Measurements from ENCODE around the gene MMP11.

Gene MMP11

GRCh38 chr22:23787910-23788309, 15.3 kb downstream of the MMP11 start:
- in situ Hi-C loops (cut with HindIII; ENCODE audit: low sequenced_read_pairs), result no loop called here
- peak overlapping the region; percentile 86 for H3K4me3 ChIP-seq (ENCODE audit: low read depth, low read length)
- no peak for DNase-seq (ENCODE audit: low read depth)
- no peak for TF ChIP-seq CTCF (IDR thresholded peaks at IDR 0.05; ENCODE audit: low read depth, low read length, missing control alignments)

- no peak overlapping the region for H3K4me3 ChIP-seq (ENCODE audit: low read depth, low read length)
- in situ Hi-C loops (cut with HindIII; ENCODE audit: low sequenced_read_pairs), result no loop called here
- DNase-seq (ENCODE audit: low read depth), result no peak
- TF ChIP-seq CTCF (IDR thresholded peaks at IDR 0.05; ENCODE audit: low read depth, low read length, missing control alignments), result no peak
Measured at GRCh38 chr22:23789121-23789520, 16.5 kb downstream of the MMP11 start.

GRCh38 chr22:23789638-23790037, 17.0 kb downstream of the MMP11 start:
- no peak for DNase-seq (ENCODE audit: low read depth)
- in situ Hi-C loops (cut with HindIII; ENCODE audit: low sequenced_read_pairs), result no loop called here
- H3K4me3 ChIP-seq (ENCODE audit: low read depth, low read length), result no peak overlapping the region
- no peak for TF ChIP-seq CTCF (IDR thresholded peaks at IDR 0.05; ENCODE audit: low read depth, low read length, missing control alignments)

- no peak for TF ChIP-seq CTCF (IDR thresholded peaks at IDR 0.05; ENCODE audit: low read depth, low read length, missing control alignments)
- no peak overlapping the region for H3K4me3 ChIP-seq (ENCODE audit: low read depth, low read length)
- in situ Hi-C loops (cut with HindIII; ENCODE audit: low sequenced_read_pairs), result no loop called here
- no peak for DNase-seq (ENCODE audit: low read depth)
Measured at GRCh38 chr22:23790819-23791737, 18.4 kb downstream of the MMP11 start.

- no peak for TF ChIP-seq CTCF (IDR thresholded peaks at IDR 0.05; ENCODE audit: low read depth, low read length, missing control alignments)
- no peak for DNase-seq (ENCODE audit: low read depth)
- no peak overlapping the region for H3K4me3 ChIP-seq (ENCODE audit: low read depth, low read length)
- in situ Hi-C loops (cut with HindIII; ENCODE audit: low sequenced_read_pairs), result no loop called here
Measured at GRCh38 chr22:23791738-23792645, 19.3 kb downstream of the MMP11 start.

GRCh38 chr22:23793326-23793725, 20.7 kb downstream of the MMP11 start:
- H3K4me3 ChIP-seq (ENCODE audit: low read depth, low read length), result no peak overlapping the region
- DNase-seq (ENCODE audit: low read depth), result no peak
- no peak for TF ChIP-seq CTCF (IDR thresholded peaks at IDR 0.05; ENCODE audit: low read depth, low read length, missing control alignments)
- in situ Hi-C loops (cut with HindIII; ENCODE audit: low sequenced_read_pairs), result no loop called here
